Panc1 (cell line): Measurements from ENCODE around the gene ATP1A1. TPM values are rescaled to one million over a fixed set of nuclear protein-coding genes. Genes with fewer than 3 reads are reported as not detected.

Experiments
- ATAC-seq: fragments of 200-7000 bp; cut with Tn5 transposase; 2 replicates; pipeline ENCODE4 v1.9.1; 2020; ENCODE audit warnings: mild to moderate bottlenecking, moderate library complexity
- BruUV-seq: library from RNA; stranded (reverse); fragments of 400-500 nt; replicated peaks from 2 replicates; lab custom pipeline; 2021; lab: Mats Ljungman, UMichigan
- CTCF ChIA-PET: fragments of 300-600 bp; sonication (Branson Sonifier 250); formaldehyde crosslinking; loops from one replicate; lab custom pipeline; 2022; ENCODE audit warnings: antibody characterized with exemption; lab: Charles Lee
- POLR2A ChIA-PET: fragments of 300-600 bp; sonication (Branson Sonifier 250); formaldehyde crosslinking; loops from one replicate; lab custom pipeline; 2022; ENCODE audit warnings: antibody characterized with exemption; lab: Charles Lee
- DNase-seq: peaks from one replicate; pipeline ENCODE4 v3.0.0-alpha.2; 2010; ENCODE audit warnings: low read depth, low spot score
- H3K27ac ChIP-seq: 2 replicates; pipeline ENCODE4 v1.5.1; 2011; ENCODE audit warnings: mild to moderate bottlenecking, low read length, inconsistent platforms
- H3K27me3 ChIP-seq: fragments of 200-500 bp; sonication (Bioruptor generic); 2 replicates; pipeline ENCODE4 v1.6.0; 2014; ENCODE audit warnings: low read length, inconsistent platforms; ENCODE audit not compliant: control insufficient read depth, insufficient read depth
- H3K36me3 ChIP-seq: fragments of 200-500 bp; sonication (Bioruptor generic); 2 replicates; pipeline ENCODE4 v1.5.1; 2014; ENCODE audit warnings: inconsistent platforms, mild to moderate bottlenecking, low read length, moderate library complexity; ENCODE audit not compliant: control insufficient read depth, insufficient read depth
- H3K4me1 ChIP-seq: 2 replicates; pipeline ENCODE4 v1.5.1; 2011; ENCODE audit warnings: inconsistent platforms, mild to moderate bottlenecking, low read length, moderate library complexity; ENCODE audit not compliant: control insufficient read depth, insufficient read depth
- H3K4me3 ChIP-seq, 2 experiments: 2 replicates each; pipeline ENCODE4 v1.5.1; 2011 to 2012; ENCODE audit warnings: low read depth in 2 of 2, low read length in 2 of 2, mild to moderate bottlenecking in 2 of 2, inconsistent platforms in 1 of 2, moderate library complexity in 1 of 2
- H3K9me3 ChIP-seq: fragments of 200-500 bp; sonication (Bioruptor generic); 2 replicates; pipeline ENCODE4 v1.5.1; 2014; ENCODE audit warnings: low read depth, mild to moderate bottlenecking, inconsistent platforms, low read length, moderate library complexity; ENCODE audit not compliant: control insufficient read depth, insufficient read depth
- POLR2AphosphoS5 ChIP-seq: IDR thresholded peaks from 2 replicates; pipeline ENCODE4 v1.6.1; 2012; ENCODE audit warnings: mild to moderate bottlenecking, low read depth, low read length, moderate library complexity
- SIN3A ChIP-seq: IDR thresholded peaks from 2 replicates; pipeline ENCODE4 v1.6.1; 2012; ENCODE audit warnings: low read depth, mild to moderate bottlenecking, low read length, moderate library complexity, borderline replicate concordance; ENCODE audit not compliant: insufficient read depth
- TCF7L2 ChIP-seq: IDR thresholded peaks from 2 replicates; pipeline ENCODE4 v1.6.1; 2011; ENCODE audit warnings: mild to moderate bottlenecking, low read depth, low read length, inconsistent platforms
- in situ Hi-C: cut with HindIII; loops from 2 replicates; pipeline ENCODE4 v1.10.0; 2016; ENCODE audit warnings: low sequenced_read_pairs, low pct_unique_long_range_greater_than_20kb
- intact Hi-C: fragments of 100-400 bp; cut with micrococcal nuclease; formaldehyde crosslinking; loops from one replicate; pipeline ENCODE4 v1.10.0; 2022; ENCODE audit not compliant: unreplicated experiment
- total RNA-seq: library from RNA; stranded (reverse); gene quantifications from one replicate; pipeline ENCODE4 v1.2.1, GENCODE V29; 2021; ENCODE audit not compliant: unreplicated experiment
- TF ChIP-seq, protein P1 (sequence below): fragments of 450-650 bp; IDR thresholded peaks from 2 replicates; pipeline ENCODE4 v1.5.1; 2017; ENCODE audit warnings: mild to moderate bottlenecking
- TF ChIP-seq, protein P2 (sequence below), 2 experiments: IDR thresholded peaks; 2 replicates each; pipeline ENCODE4 v1.6.1; 2011 to 2012; ENCODE audit warnings: low read depth in 2 of 2, control low read depth in 1 of 2, low read length in 1 of 2, mild to moderate bottlenecking in 1 of 2, moderate library complexity in 1 of 2; ENCODE audit not compliant: insufficient read depth in 1 of 2

The ATP1A1 gene
- total RNA-seq, 1 experiment from 2014 or later, result 131 TPM

GRCh38 chr1:116415200-116415698 is 42.2 kb downstream of the ATP1A1 start:
- POLR2A ChIA-PET, result no interaction called here
- no TSS peak for BruUV-seq
- in situ Hi-C loops, result no loop called here

GRCh38 chr1:116415699-116416533 is 42.9 kb downstream of the ATP1A1 start:
- peaks cover 5% of the 10 kb centered on the region; the same call in 1 of the 2 replicates for H3K36me3 ChIP-seq
- in situ Hi-C loops, result no loop called here
- H3K4me3 ChIP-seq, result no peak overlapping the region
- peaks cover 4% of the 10 kb centered on the region; the same call in 1 of the 2 replicates for H3K4me1 ChIP-seq
- DNase-seq (no peak), ATAC-seq (no peak)
- intact Hi-C loops, result no loop called here
- TF ChIP-seq SIN3A (no peak), POLR2AphosphoS5 (no peak), TCF7L2 (no peak)
- TF ChIP-seq, protein P1, sequence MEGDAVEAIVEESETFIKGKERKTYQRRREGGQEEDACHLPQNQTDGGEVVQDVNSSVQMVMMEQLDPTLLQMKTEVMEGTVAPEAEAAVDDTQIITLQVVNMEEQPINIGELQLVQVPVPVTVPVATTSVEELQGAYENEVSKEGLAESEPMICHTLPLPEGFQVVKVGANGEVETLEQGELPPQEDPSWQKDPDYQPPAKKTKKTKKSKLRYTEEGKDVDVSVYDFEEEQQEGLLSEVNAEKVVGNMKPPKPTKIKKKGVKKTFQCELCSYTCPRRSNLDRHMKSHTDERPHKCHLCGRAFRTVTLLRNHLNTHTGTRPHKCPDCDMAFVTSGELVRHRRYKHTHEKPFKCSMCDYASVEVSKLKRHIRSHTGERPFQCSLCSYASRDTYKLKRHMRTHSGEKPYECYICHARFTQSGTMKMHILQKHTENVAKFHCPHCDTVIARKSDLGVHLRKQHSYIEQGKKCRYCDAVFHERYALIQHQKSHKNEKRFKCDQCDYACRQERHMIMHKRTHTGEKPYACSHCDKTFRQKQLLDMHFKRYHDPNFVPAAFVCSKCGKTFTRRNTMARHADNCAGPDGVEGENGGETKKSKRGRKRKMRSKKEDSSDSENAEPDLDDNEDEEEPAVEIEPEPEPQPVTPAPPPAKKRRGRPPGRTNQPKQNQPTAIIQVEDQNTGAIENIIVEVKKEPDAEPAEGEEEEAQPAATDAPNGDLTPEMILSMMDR, result no peak
- TF ChIP-seq, protein P2, sequence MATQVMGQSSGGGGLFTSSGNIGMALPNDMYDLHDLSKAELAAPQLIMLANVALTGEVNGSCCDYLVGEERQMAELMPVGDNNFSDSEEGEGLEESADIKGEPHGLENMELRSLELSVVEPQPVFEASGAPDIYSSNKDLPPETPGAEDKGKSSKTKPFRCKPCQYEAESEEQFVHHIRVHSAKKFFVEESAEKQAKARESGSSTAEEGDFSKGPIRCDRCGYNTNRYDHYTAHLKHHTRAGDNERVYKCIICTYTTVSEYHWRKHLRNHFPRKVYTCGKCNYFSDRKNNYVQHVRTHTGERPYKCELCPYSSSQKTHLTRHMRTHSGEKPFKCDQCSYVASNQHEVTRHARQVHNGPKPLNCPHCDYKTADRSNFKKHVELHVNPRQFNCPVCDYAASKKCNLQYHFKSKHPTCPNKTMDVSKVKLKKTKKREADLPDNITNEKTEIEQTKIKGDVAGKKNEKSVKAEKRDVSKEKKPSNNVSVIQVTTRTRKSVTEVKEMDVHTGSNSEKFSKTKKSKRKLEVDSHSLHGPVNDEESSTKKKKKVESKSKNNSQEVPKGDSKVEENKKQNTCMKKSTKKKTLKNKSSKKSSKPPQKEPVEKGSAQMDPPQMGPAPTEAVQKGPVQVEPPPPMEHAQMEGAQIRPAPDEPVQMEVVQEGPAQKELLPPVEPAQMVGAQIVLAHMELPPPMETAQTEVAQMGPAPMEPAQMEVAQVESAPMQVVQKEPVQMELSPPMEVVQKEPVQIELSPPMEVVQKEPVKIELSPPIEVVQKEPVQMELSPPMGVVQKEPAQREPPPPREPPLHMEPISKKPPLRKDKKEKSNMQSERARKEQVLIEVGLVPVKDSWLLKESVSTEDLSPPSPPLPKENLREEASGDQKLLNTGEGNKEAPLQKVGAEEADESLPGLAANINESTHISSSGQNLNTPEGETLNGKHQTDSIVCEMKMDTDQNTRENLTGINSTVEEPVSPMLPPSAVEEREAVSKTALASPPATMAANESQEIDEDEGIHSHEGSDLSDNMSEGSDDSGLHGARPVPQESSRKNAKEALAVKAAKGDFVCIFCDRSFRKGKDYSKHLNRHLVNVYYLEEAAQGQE (IDR thresholded peaks at IDR 0.05; ENCODE audit: insufficient read depth in 1 of 2, low read depth in 2 of 2, low read length in 1 of 2), result no peak
- H3K27me3 ChIP-seq, result no peaks in the 10 kb centered on the region
- ChIA-PET POLR2A (no interaction called here), CTCF (no interaction called here)
- no peak overlapping the region for H3K27ac ChIP-seq
- no TSS peak for BruUV-seq
- H3K9me3 ChIP-seq, result no peaks in the 10 kb centered on the region

More at GRCh38 chr1:116415200-116415698, 42.2 kb downstream of the ATP1A1 start:
- Histone ChIP-seq H3K9me3 (no peaks in the 10 kb centered on the region), H3K4me3 (no peak overlapping the region), H3K36me3 (peaks cover 5% of the 10 kb centered on the region; the same call in 1 of the 2 replicates), H3K27ac (no peak overlapping the region), H3K4me1 (peaks cover 4% of the 10 kb centered on the region; the same call in 1 of the 2 replicates), H3K27me3 (no peaks in the 10 kb centered on the region)
- intact Hi-C loops, result no loop called here
- CTCF ChIA-PET, result no interaction called here
- TF ChIP-seq SIN3A (no peak), POLR2AphosphoS5 (no peak), TCF7L2 (no peak)
- TF ChIP-seq, protein P2 (IDR thresholded peaks at IDR 0.05; ENCODE audit: insufficient read depth in 1 of 2, low read depth in 2 of 2, low read length in 1 of 2), result no peak
- no peak for DNase-seq
- ATAC-seq, result no peak
